Mesenteric fat pad (tissue), 1 donor: ENCODE measurements around the gene ADGRL4. TPM values are rescaled to one million over a fixed set of nuclear protein-coding genes. Genes with fewer than 3 reads are reported as not detected.
A peak's percentile ranks its signal among the peaks of the same experiment; 100 is the strongest.
"Not testable (repeated sequence)": the region's sequence is repeated elsewhere in the genome, so short reads cannot be mapped to it uniquely, and the experiment has no call there.

Source experiments
- DNase-seq: peaks from one replicate; pipeline ENCODE4 v3.0.0-alpha.2; 2020; ENCODE audit warnings: low spot score
- long read RNA-seq: library from polyadenylated mRNA; unstranded; transcript quantifications from one replicate; pipeline ENCODE4 v2.0.0, GENCODE V29; 2020
- total RNA-seq: library from RNA; stranded (reverse); fragmentation: NEBNext Ultra II Directional; extraction: Animal tissue kit (Norgen Biotek cat#: 25700); gene quantifications from one replicate; pipeline ENCODE4 v1.2.1, GENCODE V29; 2021
- donor health status: DM: yes; HTN: yes; CAD: no.

The ADGRL4 gene
- 81.8 TPM for total RNA-seq
- long read RNA-seq, transcript ADGRL4-201 (15 exons, 3,527 nt): major isoform, 197 of 236 reads
- long read RNA-seq, partial matches to known transcripts: 16 of 236 reads
- long read RNA-seq, other reads (novel, unspliced or antisense): 23 of 236 reads

- DNase-seq: peak; percentile 87
These were observed at the start of gene ADGRL4 for GRCh38 chr1:79006564-79006963. Gene ADGRL4, minus strand, starts transcription at chr1:79006730. Its CDS starts 76 bp downstream, at chr1:79006654.

GRCh38 chr1:79055856-79056255, 49.3 kb upstream of the ADGRL4 start:
- no peak for DNase-seq

GRCh38 chr1:79052829-79053449, 46.4 kb upstream of the ADGRL4 start:
- no peak for DNase-seq

- DNase-seq: no peak
These were observed 38.6 kb upstream of the ADGRL4 start for GRCh38 chr1:79044974-79045650.

GRCh38 chr1:79043506-79043905, 37.0 kb upstream of the ADGRL4 start:
- no peak for DNase-seq

- DNase-seq: no peak
These were observed 36.0 kb upstream of the ADGRL4 start for GRCh38 chr1:79042539-79042938.

GRCh38 chr1:79042117-79042516, 35.6 kb upstream of the ADGRL4 start:
- no peak for DNase-seq

- no peak for DNase-seq
These were observed 35.1 kb upstream of the ADGRL4 start for GRCh38 chr1:79041666-79042065.

GRCh38 chr1:79040424-79041082, 34.0 kb upstream of the ADGRL4 start:
- DNase-seq: no peak

- no peak for DNase-seq
These were observed 30.6 kb upstream of the ADGRL4 start for GRCh38 chr1:79037085-79037484.

- DNase-seq: no peak
These were observed 6.0 kb upstream of the ADGRL4 start for GRCh38 chr1:79012500-79012899.

GRCh38 chr1:79010589-79010988, 4.1 kb upstream of the ADGRL4 start:
- no peak for DNase-seq

GRCh38 chr1:79005945-79006344, 585 bp downstream of the ADGRL4 start:
- no peak for DNase-seq

GRCh38 chr1:79004916-79005315, 1.6 kb downstream of the ADGRL4 start:
- no peak for DNase-seq

GRCh38 chr1:78996791-78997190, 9.7 kb downstream of the ADGRL4 start:
- no peak for DNase-seq

- DNase-seq: no peak
These were observed 19.5 kb downstream of the ADGRL4 start for GRCh38 chr1:78987042-78987441.

- DNase-seq: no peak
These were observed 26.0 kb downstream of the ADGRL4 start for GRCh38 chr1:78980511-78980910.

GRCh38 chr1:78972723-78973122, 33.8 kb downstream of the ADGRL4 start:
- no peak for DNase-seq

GRCh38 chr1:78967091-78967490, 39.4 kb downstream of the ADGRL4 start:
- not testable (repeated sequence) for DNase-seq

GRCh38 chr1:78958711-78959110, 47.8 kb downstream of the ADGRL4 start:
- no peak for DNase-seq

- DNase-seq: no peak
These were observed 55.7 kb downstream of the ADGRL4 start for GRCh38 chr1:78950826-78951225.

- DNase-seq: no peak
These were observed 57.3 kb downstream of the ADGRL4 start for GRCh38 chr1:78949227-78949626.
